Activated naive CD4-positive, alpha-beta T cell treated with anti-CD3 and anti-CD28 coated beads, Interleukin-2, amount 10 ng/mL, durations not matched to agents 7 days and 5 days (primary cell): Measurements from ENCODE around the gene U2AF2.

ENCODE experiments used
- CTCF ChIA-PET: fragments of 350-600 bp; sonication (Branson Sonifier 250); formaldehyde crosslinking; loops from one replicate; lab custom pipeline; 2021; ENCODE audit warnings: antibody characterized with exemption; lab: Charles Lee
- DNase-seq: peaks from one replicate; pipeline ENCODE4 v3.0.0-alpha.2; 2020
- H3K27ac Mint-ChIP-seq: one replicate; pipeline ENCODE4 v1.8.0; 2021; ENCODE audit warnings: mild to moderate bottlenecking, moderate library complexity, mixed read lengths
- H3K27me3 Mint-ChIP-seq: one replicate; pipeline ENCODE4 v1.8.0; 2021; ENCODE audit warnings: mild to moderate bottlenecking, mixed read lengths
- H3K36me3 Mint-ChIP-seq: one replicate; pipeline ENCODE4 v1.8.0; 2021; ENCODE audit warnings: mixed read lengths
- H3K4me1 Mint-ChIP-seq: one replicate; pipeline ENCODE4 v1.8.0; 2021; ENCODE audit warnings: mixed read lengths
- H3K4me3 Mint-ChIP-seq: one replicate; pipeline ENCODE4 v1.8.0; 2021; ENCODE audit warnings: mild to moderate bottlenecking, moderate library complexity, mixed read lengths
- H3K9me3 Mint-ChIP-seq: one replicate; pipeline ENCODE4 v1.8.0; 2021; ENCODE audit warnings: mixed read lengths

Gene U2AF2

GRCh38 chr19:55625004-55625326, 29.9 kb upstream of the U2AF2 start:
- Mint-ChIP-seq H3K27ac (peak overlapping the region; percentile 98), H3K36me3 (peaks cover 22% of the 10 kb centered on the region), H3K4me1 (peaks cover 51% of the 10 kb centered on the region), H3K27me3 (peaks cover 40% of the 10 kb centered on the region), H3K9me3 (peaks cover 2% of the 10 kb centered on the region), H3K4me3 (peak overlapping the region; percentile 92)
- DNase-seq, result no peak
- CTCF ChIA-PET, result interaction anchor here (0.7 to 3.4 kb wide), 7 partner anchors 8 to 537 kb away, joined by 3 to 15 read pairs (median 3); partner anchors contain the start of gene ZNF865

- H3K27me3 Mint-ChIP-seq, result peaks cover 51% of the 10 kb centered on the region
- DNase-seq, result peak; percentile 77
- peak overlapping the region; percentile 91 for H3K27ac Mint-ChIP-seq
- peak overlapping the region; percentile 72 for H3K4me3 Mint-ChIP-seq
- peaks cover 2% of the 10 kb centered on the region for H3K9me3 Mint-ChIP-seq
- H3K36me3 Mint-ChIP-seq, result peaks cover 10% of the 10 kb centered on the region
- CTCF ChIA-PET, result interaction anchor here (0.9 to 3.4 kb wide), 14 partner anchors 10 to 538 kb away, joined by 3 to 15 read pairs (median 4); partner anchors contain the start of gene ZNF865
- peaks cover 42% of the 10 kb centered on the region for H3K4me1 Mint-ChIP-seq
These were observed 28.5 kb upstream of the U2AF2 start for GRCh38 chr19:55626350-55626749.

GRCh38 chr19:55632463-55632834, 22.4 kb upstream of the U2AF2 start:
- H3K27me3 Mint-ChIP-seq, result peaks cover 39% of the 10 kb centered on the region
- DNase-seq, result peak; percentile 93
- CTCF ChIA-PET, result interaction anchor here (0.5 to 3.9 kb wide), 26 partner anchors 11 to 701 kb away, joined by 3 to 35 read pairs (median 5); partner anchors contain the start of genes CCDC106, ISOC2, NLRP9 and ZNF581
- H3K4me1 Mint-ChIP-seq, result peaks cover 51% of the 10 kb centered on the region
- H3K36me3 Mint-ChIP-seq, result peaks cover 21% of the 10 kb centered on the region
- no peak overlapping the region for H3K4me3 Mint-ChIP-seq
- no peaks in the 10 kb centered on the region for H3K9me3 Mint-ChIP-seq
- peak overlapping the region; percentile 19 for H3K27ac Mint-ChIP-seq

- Mint-ChIP-seq H3K9me3 (no peaks in the 10 kb centered on the region), H3K36me3 (peaks cover 27% of the 10 kb centered on the region), H3K27me3 (peaks cover 25% of the 10 kb centered on the region), H3K27ac (no peak overlapping the region), H3K4me3 (no peak overlapping the region), H3K4me1 (peaks cover 56% of the 10 kb centered on the region)
- DNase-seq, result no peak
- CTCF ChIA-PET, result interaction anchor here (0.9 to 3.9 kb wide), 12 partner anchors 9 to 176 kb away, joined by 3 to 35 read pairs (median 8); partner anchors contain the start of genes CCDC106, ZNF581 and ZNF784
These were observed 21.0 kb upstream of the U2AF2 start for GRCh38 chr19:55633861-55634260.

GRCh38 chr19:55635334-55635717, 19.5 kb upstream of the U2AF2 start:
- H3K9me3 Mint-ChIP-seq, result no peaks in the 10 kb centered on the region
- H3K36me3 Mint-ChIP-seq, result peaks cover 29% of the 10 kb centered on the region
- no peak for DNase-seq
- H3K4me1 Mint-ChIP-seq, result peaks cover 71% of the 10 kb centered on the region
- peak overlapping the region; percentile 100 for H3K4me3 Mint-ChIP-seq
- peak overlapping the region; percentile 99 for H3K27ac Mint-ChIP-seq
- CTCF ChIA-PET, result interaction anchor here (1.9 kb wide), 1 partner anchor 19 kb away, joined by 5 read pairs; no protein-coding TSS in a partner anchor
- H3K27me3 Mint-ChIP-seq, result peaks cover 12% of the 10 kb centered on the region

GRCh38 chr19:55635856-55636440, 18.9 kb upstream of the U2AF2 start:
- Mint-ChIP-seq H3K4me1 (peaks cover 74% of the 10 kb centered on the region), H3K36me3 (peaks cover 29% of the 10 kb centered on the region), H3K4me3 (peak overlapping the region; percentile 100), H3K9me3 (no peaks in the 10 kb centered on the region), H3K27ac (peak overlapping the region; percentile 99), H3K27me3 (peaks cover 6% of the 10 kb centered on the region)
- DNase-seq, result no peak
- CTCF ChIA-PET, result interaction anchor here (1.5 to 1.9 kb wide), 2 partner anchors 10 to 18 kb away, joined by 5 to 8 read pairs; no protein-coding TSS in a partner anchor

GRCh38 chr19:55636723-55637122, 18.1 kb upstream of the U2AF2 start:
- Mint-ChIP-seq H3K27me3 (peaks cover under 1% of the 10 kb centered on the region), H3K9me3 (no peaks in the 10 kb centered on the region), H3K27ac (no peak overlapping the region), H3K4me3 (peak overlapping the region; percentile 100), H3K4me1 (peaks cover 73% of the 10 kb centered on the region), H3K36me3 (peaks cover 29% of the 10 kb centered on the region)
- DNase-seq, result no peak
- CTCF ChIA-PET, result interaction anchor here (1.1 to 3.2 kb wide), 3 partner anchors 10 to 169 kb away, joined by 3 to 8 read pairs (median 7); no protein-coding TSS in a partner anchor

- Mint-ChIP-seq H3K27ac (peak overlapping the region; percentile 80), H3K27me3 (no peaks in the 10 kb centered on the region), H3K4me1 (peaks cover 70% of the 10 kb centered on the region), H3K9me3 (no peaks in the 10 kb centered on the region), H3K36me3 (peaks cover 29% of the 10 kb centered on the region), H3K4me3 (no peak overlapping the region)
- CTCF ChIA-PET, result interaction anchor here (0.8 to 3.2 kb wide), 3 partner anchors 12 to 170 kb away, joined by 3 to 7 read pairs (median 3); no protein-coding TSS in a partner anchor
- DNase-seq, result no peak
These were observed 17.3 kb upstream of the U2AF2 start for GRCh38 chr19:55637534-55637933.

- peaks cover 33% of the 10 kb centered on the region for H3K36me3 Mint-ChIP-seq
- peak overlapping the region; percentile 3 for H3K4me3 Mint-ChIP-seq
- CTCF ChIA-PET, result interaction anchor here (0.6 to 3.2 kb wide), 7 partner anchors 13 to 171 kb away, joined by 3 to 7 read pairs (median 3); partner anchors contain the start of gene ZNF784
- no peaks in the 10 kb centered on the region for H3K9me3 Mint-ChIP-seq
- peak; percentile 75 for DNase-seq
- H3K4me1 Mint-ChIP-seq, result peaks cover 73% of the 10 kb centered on the region
- H3K27ac Mint-ChIP-seq, result peak overlapping the region; percentile 90
- no peaks in the 10 kb centered on the region for H3K27me3 Mint-ChIP-seq
These were observed 15.9 kb upstream of the U2AF2 start for GRCh38 chr19:55638864-55639359.

- Mint-ChIP-seq H3K27ac (peak overlapping the region; percentile 90), H3K4me3 (peak overlapping the region; percentile 67), H3K27me3 (no peaks in the 10 kb centered on the region), H3K4me1 (peaks cover 76% of the 10 kb centered on the region), H3K36me3 (peaks cover 28% of the 10 kb centered on the region), H3K9me3 (no peaks in the 10 kb centered on the region)
- CTCF ChIA-PET, result interaction anchor here (0.6 to 1.4 kb wide), 5 partner anchors 9 to 1383 kb away, joined by 3 read pairs; partner anchors contain the start of genes LILRB5 and ZNF784
- peak; percentile 76 for DNase-seq
These were observed 14.7 kb upstream of the U2AF2 start for GRCh38 chr19:55640043-55640576.

GRCh38 chr19:55640577-55641425, 14.0 kb upstream of the U2AF2 start, which contains the start of gene ZNF580:
TSS of gene ZNF580 (plus strand) at chr19:55641002. CDS start at chr19:55642509, 1,507 bp downstream.
- H3K9me3 Mint-ChIP-seq, result no peaks in the 10 kb centered on the region
- H3K36me3 Mint-ChIP-seq, result peaks cover 23% of the 10 kb centered on the region
- CTCF ChIA-PET, result interaction anchor here (1.0 to 1.4 kb wide), 2 partner anchors 17 to 165 kb away, joined by 3 read pairs; partner anchors contain the start of gene ZNF784
- peak within 1 kb of the TSS; percentile 92 for H3K4me3 Mint-ChIP-seq
- peak within 1 kb of the TSS; percentile 93 for H3K27ac Mint-ChIP-seq
- peaks cover 78% of the 10 kb centered on the region for H3K4me1 Mint-ChIP-seq
- H3K27me3 Mint-ChIP-seq, result no peaks in the 10 kb centered on the region
- peak; percentile 70 for DNase-seq

GRCh38 chr19:55641426-55642152, 13.2 kb upstream of the U2AF2 start:
- H3K4me3 Mint-ChIP-seq, result peak overlapping the region; percentile 92
- no peaks in the 10 kb centered on the region for H3K9me3 Mint-ChIP-seq
- H3K27me3 Mint-ChIP-seq, result no peaks in the 10 kb centered on the region
- peak overlapping the region; percentile 93 for H3K27ac Mint-ChIP-seq
- peaks cover 17% of the 10 kb centered on the region for H3K36me3 Mint-ChIP-seq
- peak; percentile 47 for DNase-seq
- peaks cover 72% of the 10 kb centered on the region for H3K4me1 Mint-ChIP-seq
- CTCF ChIA-PET, result interaction anchor here (2.7 kb wide), 1 partner anchor 9 kb away, joined by 15 read pairs; no protein-coding TSS in a partner anchor
